Panc1 (cell line): ENCODE measurements around the gene MRPL21. TPM values are rescaled to one million over a fixed set of nuclear protein-coding genes. Genes with fewer than 3 reads are reported as not detected.

Source experiments
- ATAC-seq: fragments of 200-7000 bp; cut with Tn5 transposase; 2 replicates; pipeline ENCODE4 v1.9.1; 2020; ENCODE audit warnings: mild to moderate bottlenecking, moderate library complexity
- BruUV-seq: library from RNA; stranded (reverse); fragments of 400-500 nt; replicated peaks from 2 replicates; lab custom pipeline; 2021; lab: Mats Ljungman, UMichigan
- CTCF ChIA-PET: fragments of 300-600 bp; sonication (Branson Sonifier 250); formaldehyde crosslinking; loops from one replicate; lab custom pipeline; 2022; ENCODE audit warnings: antibody characterized with exemption; lab: Charles Lee
- POLR2A ChIA-PET: fragments of 300-600 bp; sonication (Branson Sonifier 250); formaldehyde crosslinking; loops from one replicate; lab custom pipeline; 2022; ENCODE audit warnings: antibody characterized with exemption; lab: Charles Lee
- DNase-seq: peaks from one replicate; pipeline ENCODE4 v3.0.0-alpha.2; 2010; ENCODE audit warnings: low read depth, low spot score
- H3K27ac ChIP-seq: 2 replicates; pipeline ENCODE4 v1.5.1; 2011; ENCODE audit warnings: mild to moderate bottlenecking, low read length, inconsistent platforms
- H3K27me3 ChIP-seq: fragments of 200-500 bp; sonication (Bioruptor generic); 2 replicates; pipeline ENCODE4 v1.6.0; 2014; ENCODE audit warnings: low read length, inconsistent platforms; ENCODE audit not compliant: control insufficient read depth, insufficient read depth
- H3K36me3 ChIP-seq: fragments of 200-500 bp; sonication (Bioruptor generic); 2 replicates; pipeline ENCODE4 v1.5.1; 2014; ENCODE audit warnings: inconsistent platforms, mild to moderate bottlenecking, low read length, moderate library complexity; ENCODE audit not compliant: control insufficient read depth, insufficient read depth
- H3K4me1 ChIP-seq: 2 replicates; pipeline ENCODE4 v1.5.1; 2011; ENCODE audit warnings: inconsistent platforms, mild to moderate bottlenecking, low read length, moderate library complexity; ENCODE audit not compliant: control insufficient read depth, insufficient read depth
- H3K4me3 ChIP-seq, 2 experiments: 2 replicates each; pipeline ENCODE4 v1.5.1; 2011 to 2012; ENCODE audit warnings: low read depth in 2 of 2, low read length in 2 of 2, mild to moderate bottlenecking in 2 of 2, inconsistent platforms in 1 of 2, moderate library complexity in 1 of 2
- H3K9me3 ChIP-seq: fragments of 200-500 bp; sonication (Bioruptor generic); 2 replicates; pipeline ENCODE4 v1.5.1; 2014; ENCODE audit warnings: low read depth, mild to moderate bottlenecking, inconsistent platforms, low read length, moderate library complexity; ENCODE audit not compliant: control insufficient read depth, insufficient read depth
- CTCF ChIP-seq: fragments of 450-650 bp; IDR thresholded peaks from 2 replicates; pipeline ENCODE4 v1.5.1; 2017; ENCODE audit warnings: mild to moderate bottlenecking
- POLR2AphosphoS5 ChIP-seq: IDR thresholded peaks from 2 replicates; pipeline ENCODE4 v1.6.1; 2012; ENCODE audit warnings: mild to moderate bottlenecking, low read depth, low read length, moderate library complexity
- REST ChIP-seq, 2 experiments: IDR thresholded peaks; 2 replicates each; pipeline ENCODE4 v1.6.1; 2011 to 2012; ENCODE audit warnings: low read depth in 2 of 2, control low read depth in 1 of 2, low read length in 1 of 2, mild to moderate bottlenecking in 1 of 2, moderate library complexity in 1 of 2; ENCODE audit not compliant: insufficient read depth in 1 of 2
- SIN3A ChIP-seq: IDR thresholded peaks from 2 replicates; pipeline ENCODE4 v1.6.1; 2012; ENCODE audit warnings: low read depth, mild to moderate bottlenecking, low read length, moderate library complexity, borderline replicate concordance; ENCODE audit not compliant: insufficient read depth
- TCF7L2 ChIP-seq: IDR thresholded peaks from 2 replicates; pipeline ENCODE4 v1.6.1; 2011; ENCODE audit warnings: mild to moderate bottlenecking, low read depth, low read length, inconsistent platforms
- in situ Hi-C: cut with HindIII; loops from 2 replicates; pipeline ENCODE4 v1.10.0; 2016; ENCODE audit warnings: low sequenced_read_pairs, low pct_unique_long_range_greater_than_20kb
- intact Hi-C: fragments of 100-400 bp; cut with micrococcal nuclease; formaldehyde crosslinking; loops from one replicate; pipeline ENCODE4 v1.10.0; 2022; ENCODE audit not compliant: unreplicated experiment
- total RNA-seq: library from RNA; stranded (reverse); gene quantifications from one replicate; pipeline ENCODE4 v1.2.1, GENCODE V29; 2021; ENCODE audit not compliant: unreplicated experiment

MRPL21 gene
- total RNA-seq, 1 experiment from 2014 or later: 94.9 TPM

- Histone ChIP-seq H3K36me3 (no peaks in the 10 kb centered on the region; the same call in 1 of the 2 replicates), H3K4me3 (no peak overlapping the region), H3K4me1 (no peaks in the 10 kb centered on the region), H3K9me3 (no peaks in the 10 kb centered on the region), H3K27ac (no peak overlapping the region), H3K27me3 (no peaks in the 10 kb centered on the region)
- in situ Hi-C loops (no loop called here), intact Hi-C loops (no loop called here)
- POLR2A ChIA-PET: no interaction called here
- no peak for TF ChIP-seq SIN3A
- no peak for DNase-seq
- no peak for ATAC-seq
- no TSS peak for BruUV-seq
- CTCF ChIA-PET: no interaction called here
These were observed 8.6 kb upstream of the MRPL21 start for GRCh38 chr11:68912254-68912653.

DNA sequence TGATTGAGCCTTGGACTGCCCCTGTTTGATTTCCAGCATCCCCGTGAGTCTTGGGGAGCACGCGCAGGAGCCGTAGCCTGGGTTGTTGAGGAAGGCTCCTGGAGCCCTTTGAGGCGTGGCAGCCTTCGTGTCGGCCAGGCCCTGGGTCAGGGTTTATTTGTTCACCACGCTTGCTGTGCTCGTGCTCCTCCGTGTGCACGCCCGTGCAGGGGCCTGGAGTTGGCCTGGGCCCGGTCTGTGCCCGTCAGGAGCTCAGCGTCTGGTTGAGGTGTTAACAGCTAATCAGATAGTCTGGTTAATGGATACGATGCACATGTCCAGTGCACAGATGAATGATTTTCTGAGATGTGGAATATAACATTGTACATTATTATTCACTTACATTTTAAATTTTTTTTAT, 8.1 kb upstream of the MRPL21 start:
- ChIA-PET POLR2A (no interaction called here), CTCF (no interaction called here)
- in situ Hi-C loops: no loop called here
- Histone ChIP-seq H3K36me3 (no peaks in the 10 kb centered on the region; the same call in 1 of the 2 replicates), H3K27ac (no peak overlapping the region), H3K4me3 (no peak overlapping the region), H3K9me3 (no peaks in the 10 kb centered on the region), H3K27me3 (no peaks in the 10 kb centered on the region), H3K4me1 (no peaks in the 10 kb centered on the region)
- ATAC-seq (no peak), DNase-seq (no peak)
- TF ChIP-seq SIN3A (no peak), POLR2AphosphoS5 (no peak)
- no TSS peak for BruUV-seq
- intact Hi-C loops: no loop called here

DNA sequence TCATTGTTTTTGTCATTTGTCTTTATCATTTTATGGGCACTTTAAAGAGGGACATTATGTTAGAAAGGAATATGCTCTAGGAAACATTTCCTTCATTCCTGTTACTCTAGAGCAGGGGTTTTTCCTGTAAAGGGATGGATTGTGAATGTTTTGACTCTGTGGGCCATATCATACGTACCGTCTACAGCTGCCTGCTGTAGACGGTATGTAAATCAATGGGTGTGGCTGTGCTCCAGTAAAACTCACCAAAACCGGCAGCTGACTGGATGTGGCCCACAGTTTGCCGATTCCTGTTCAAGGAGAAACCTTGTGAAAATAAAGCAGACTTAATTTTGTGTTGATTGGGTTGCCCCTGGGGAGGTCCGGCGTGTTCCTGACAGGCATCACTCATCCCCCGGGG, 7.3 kb upstream of the MRPL21 start:
- Histone ChIP-seq H3K27me3 (no peaks in the 10 kb centered on the region), H3K27ac (no peak overlapping the region), H3K4me1 (no peaks in the 10 kb centered on the region), H3K4me3 (no peak overlapping the region), H3K9me3 (no peaks in the 10 kb centered on the region), H3K36me3 (no peaks in the 10 kb centered on the region; the same call in 1 of the 2 replicates)
- ATAC-seq (no peak), DNase-seq (no peak)
- intact Hi-C loops (no loop called here), in situ Hi-C loops (no loop called here)
- BruUV-seq: no TSS peak
- ChIA-PET POLR2A (no interaction called here), CTCF (no interaction called here)
- TF ChIP-seq TCF7L2: no peak
- no peak for TF ChIP-seq REST (IDR thresholded peaks at IDR 0.05; ENCODE audit: insufficient read depth in 1 of 2, low read depth in 2 of 2, low read length in 1 of 2)
- TF ChIP-seq POLR2AphosphoS5: no peak
- no peak for TF ChIP-seq SIN3A
- TF ChIP-seq CTCF: no peak
